Endometrial microvascular endothelial cells (primary cell): ENCODE measurements around the gene ZNF546. TPM values are rescaled to one million over a fixed set of nuclear protein-coding genes. Genes with fewer than 3 reads are reported as not detected.
"Not testable (repeated sequence)": the region's sequence is repeated elsewhere in the genome, so short reads cannot be mapped to it uniquely, and the experiment has no call there.

Experiments
- in situ Hi-C: cut with HindIII; loops from 2 replicates; pipeline ENCODE4 v1.10.0; 2017; ENCODE audit warnings: low sequenced_read_pairs, low pct_unique_long_range_greater_than_20kb; ENCODE audit errors: inconsistent ontology term
- total RNA-seq: library from RNA; depleted of rRNA; stranded (reverse); fragments of >200 nt; gene quantifications from one replicate; pipeline ENCODE4 v1.2.3, GENCODE V29; 2015; ENCODE audit errors: inconsistent ontology term

ZNF546 gene
- 1.4 TPM for total RNA-seq

DNA sequence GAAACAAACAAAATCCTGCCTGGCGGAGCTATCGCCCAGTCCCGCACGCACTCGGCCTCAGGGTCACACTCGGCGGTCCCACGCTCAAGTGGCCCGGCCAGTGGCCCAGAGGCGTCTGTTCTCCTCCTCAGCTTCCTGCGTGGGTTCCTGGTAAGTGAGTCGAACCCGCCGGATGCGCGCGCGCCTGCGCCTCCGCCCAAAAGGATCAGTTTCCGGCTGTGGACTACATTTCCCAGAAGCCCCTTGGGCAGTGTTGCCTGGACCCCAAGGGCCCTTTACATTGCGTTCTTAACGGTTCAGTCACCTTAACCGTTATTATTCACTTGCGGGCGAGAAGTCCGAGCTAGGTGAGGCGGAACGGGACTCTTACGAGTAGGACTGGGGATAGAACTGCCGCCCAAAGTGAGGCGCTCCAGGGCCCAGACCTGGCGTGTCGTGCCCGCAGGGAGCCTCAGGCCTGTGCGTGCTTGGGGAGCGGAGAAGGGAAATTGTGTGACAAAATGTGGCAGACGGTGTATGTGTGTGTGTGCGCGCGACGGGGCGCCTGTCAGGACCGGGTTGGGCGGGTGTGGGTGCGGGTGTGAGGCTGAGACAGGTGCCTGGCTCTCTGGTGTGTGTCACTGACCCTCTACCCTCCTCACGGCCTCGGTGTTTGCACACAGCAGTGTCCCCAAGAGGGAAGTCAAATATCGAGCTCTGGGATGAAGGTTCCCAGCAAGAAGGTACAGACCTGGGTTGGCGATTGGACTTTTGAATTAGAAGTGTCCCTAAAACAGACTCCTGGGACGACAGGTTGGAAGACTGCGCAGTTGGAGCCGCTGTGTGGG lies at the start of gene ZNF546:
Gene ZNF546 (plus strand): TSS at position 250 of the 827 bp plus-strand sequence. CDS start 1,267 bp downstream, outside the sequence.
- in situ Hi-C loops, result no loop called here

- in situ Hi-C loops, result no loop called here
These were observed 47.7 kb upstream of the ZNF546 start for GRCh38 chr19:39949026-39949747.

DNA sequence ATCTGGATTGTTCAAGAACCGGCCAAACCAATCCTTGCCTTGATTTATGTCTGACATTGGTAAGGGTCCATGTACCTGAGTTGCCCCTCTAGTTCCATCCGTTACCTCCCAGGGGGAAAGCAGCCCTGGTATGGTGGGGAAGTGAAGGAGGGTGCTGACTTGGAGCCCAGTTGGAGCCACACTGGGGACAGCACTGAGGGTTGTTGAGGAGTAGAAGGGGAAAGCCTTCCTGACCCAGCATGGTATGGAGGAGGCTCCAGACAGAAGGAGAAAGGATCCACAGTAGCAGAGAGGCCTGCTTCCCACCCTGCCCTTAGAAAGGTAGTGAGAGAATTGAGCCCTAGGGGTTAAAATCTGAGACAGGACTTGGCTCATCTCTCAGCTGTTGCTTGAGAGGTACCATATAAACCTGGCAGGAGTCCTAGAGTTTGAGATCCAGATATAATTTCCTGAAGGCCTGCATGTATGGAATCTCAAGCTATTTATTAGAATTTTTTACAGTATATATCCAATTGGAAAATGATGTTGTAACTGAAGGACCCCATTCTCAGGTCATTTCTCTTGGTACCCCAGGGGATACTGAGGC lies 45.7 kb upstream of the ZNF546 start:
- in situ Hi-C loops, result no loop called here

DNA sequence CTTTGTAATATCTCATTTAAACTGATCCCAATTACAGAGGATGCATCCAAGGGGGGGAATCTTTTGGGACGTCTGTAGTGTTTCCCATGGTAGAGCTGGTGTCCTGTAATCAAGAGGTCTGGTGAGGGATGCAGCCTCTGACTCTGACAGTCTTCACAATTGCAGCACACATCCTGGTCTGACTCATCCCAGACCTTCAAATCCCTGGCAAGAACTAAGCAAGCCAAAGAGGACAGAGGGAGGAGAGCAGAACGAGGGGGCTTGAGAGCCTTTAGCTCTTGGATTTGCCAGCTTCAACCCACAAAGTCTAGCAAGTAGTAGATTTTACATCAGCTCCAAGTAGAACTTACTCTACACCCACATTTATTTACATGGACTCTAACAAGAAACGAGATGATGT lies 45.2 kb upstream of the ZNF546 start:
- in situ Hi-C loops, result no loop called here

DNA sequence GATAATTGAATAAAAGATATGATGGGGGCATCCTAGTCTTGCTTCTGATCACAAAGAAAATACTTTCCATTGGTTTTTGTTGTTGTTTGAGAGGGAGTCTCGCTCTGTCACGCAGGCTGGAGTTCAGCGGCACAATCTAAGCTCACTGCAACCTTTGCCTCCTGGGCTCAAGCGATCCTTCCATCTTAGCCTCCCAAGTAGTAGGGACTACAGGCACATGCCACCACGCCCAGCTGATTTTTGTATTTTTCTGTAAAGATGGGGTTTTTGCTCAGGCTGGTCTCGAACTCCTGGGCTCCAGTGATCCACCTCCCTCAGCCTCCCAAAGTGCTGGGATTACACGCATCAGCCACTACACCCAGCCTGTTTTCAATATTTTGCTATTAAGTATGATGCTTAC lies 42.9 kb upstream of the ZNF546 start:
- in situ Hi-C loops, result no loop called here

DNA sequence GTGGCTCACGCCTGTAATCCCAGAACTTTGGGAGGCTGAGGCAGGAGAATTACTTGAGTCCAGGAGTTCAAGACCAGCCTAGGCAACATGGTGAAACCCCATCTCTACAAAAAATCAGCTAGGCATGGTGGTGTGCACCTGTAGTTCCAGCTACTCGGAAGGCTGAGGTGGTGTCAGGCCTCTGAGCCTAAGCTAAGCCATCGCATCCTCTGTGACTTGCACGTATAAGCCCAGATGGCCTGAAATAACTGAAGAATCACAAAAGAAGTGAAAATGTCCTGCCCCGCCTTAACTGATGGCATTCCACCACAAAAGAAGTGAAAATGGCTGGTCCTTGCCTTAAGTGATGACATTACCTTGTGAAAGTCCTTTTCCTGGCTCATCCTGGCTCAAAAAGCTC lies 39.0 kb upstream of the ZNF546 start:
- in situ Hi-C loops, result not testable (repeated sequence)

DNA sequence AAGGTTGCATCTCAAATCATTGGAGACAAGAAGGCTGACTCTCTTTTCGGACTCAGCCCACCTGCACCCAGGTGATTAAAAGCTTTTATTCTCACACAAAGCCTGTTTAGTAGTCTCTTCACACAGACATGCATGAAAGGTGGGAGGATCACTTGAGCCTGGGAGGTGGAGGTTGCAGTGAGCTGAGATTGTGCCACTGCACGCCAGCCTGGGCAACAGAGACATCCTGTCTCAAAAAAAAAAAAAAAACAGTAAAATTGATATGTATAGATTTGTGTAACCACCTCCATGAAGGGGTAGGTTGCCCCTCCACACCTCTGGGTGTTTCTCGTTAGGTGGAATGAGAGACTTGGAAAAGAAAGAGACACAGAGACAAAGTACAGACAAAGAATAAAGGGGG lies 37.9 kb upstream of the ZNF546 start:
- in situ Hi-C loops, result not testable (repeated sequence)

- in situ Hi-C loops, result not testable (repeated sequence)
These were observed 37.5 kb upstream of the ZNF546 start for GRCh38 chr19:39959407-39959806.

GRCh38 chr19:39963898-39964297 lies 33.0 kb upstream of the ZNF546 start:
- in situ Hi-C loops, result no loop called here

GRCh38 chr19:39966617-39967016 lies 30.2 kb upstream of the ZNF546 start:
- in situ Hi-C loops, result no loop called here

DNA sequence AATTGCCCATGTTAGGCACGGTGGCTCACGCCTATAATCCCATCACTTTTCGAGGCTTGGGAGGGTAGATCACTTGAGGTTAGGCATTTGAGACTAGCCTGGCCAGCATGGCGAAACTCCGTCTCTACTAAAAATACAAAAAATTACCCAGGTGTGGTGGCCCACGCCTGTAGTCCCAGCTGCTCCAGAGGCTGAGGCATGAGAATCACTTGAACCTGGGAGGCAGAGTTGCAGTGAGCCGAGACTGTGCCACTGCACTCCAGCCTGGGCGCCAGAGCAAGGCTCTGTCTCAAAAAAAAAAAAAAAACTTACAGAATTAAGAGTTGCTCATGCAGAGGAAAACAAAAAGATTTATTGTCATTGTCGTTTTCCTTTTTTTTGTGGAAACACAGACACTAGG lies 29.3 kb upstream of the ZNF546 start:
- in situ Hi-C loops, result no loop called here

DNA sequence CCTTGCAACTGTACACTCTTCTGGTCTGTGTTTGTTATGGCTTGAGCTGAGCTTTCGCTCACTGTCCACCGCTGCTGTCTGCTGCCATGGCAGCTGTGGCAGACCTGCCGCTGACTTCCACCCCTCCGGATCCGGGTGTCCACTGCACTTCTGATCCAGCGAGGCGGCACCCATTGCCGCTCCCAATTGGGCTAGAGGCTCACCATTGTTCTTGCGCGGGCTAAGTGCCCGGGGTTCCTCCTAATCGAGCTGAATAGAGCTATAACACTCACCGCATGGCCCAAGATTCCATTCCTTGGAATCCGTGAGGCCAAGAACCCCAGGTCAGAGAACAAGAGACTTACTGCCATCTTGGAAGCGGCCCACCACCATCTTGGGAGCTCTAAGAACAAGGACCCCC lies 28.1 kb upstream of the ZNF546 start:
- in situ Hi-C loops, result no loop called here

- in situ Hi-C loops, result no loop called here
These were observed 27.6 kb upstream of the ZNF546 start for GRCh38 chr19:39969266-39969665.

DNA sequence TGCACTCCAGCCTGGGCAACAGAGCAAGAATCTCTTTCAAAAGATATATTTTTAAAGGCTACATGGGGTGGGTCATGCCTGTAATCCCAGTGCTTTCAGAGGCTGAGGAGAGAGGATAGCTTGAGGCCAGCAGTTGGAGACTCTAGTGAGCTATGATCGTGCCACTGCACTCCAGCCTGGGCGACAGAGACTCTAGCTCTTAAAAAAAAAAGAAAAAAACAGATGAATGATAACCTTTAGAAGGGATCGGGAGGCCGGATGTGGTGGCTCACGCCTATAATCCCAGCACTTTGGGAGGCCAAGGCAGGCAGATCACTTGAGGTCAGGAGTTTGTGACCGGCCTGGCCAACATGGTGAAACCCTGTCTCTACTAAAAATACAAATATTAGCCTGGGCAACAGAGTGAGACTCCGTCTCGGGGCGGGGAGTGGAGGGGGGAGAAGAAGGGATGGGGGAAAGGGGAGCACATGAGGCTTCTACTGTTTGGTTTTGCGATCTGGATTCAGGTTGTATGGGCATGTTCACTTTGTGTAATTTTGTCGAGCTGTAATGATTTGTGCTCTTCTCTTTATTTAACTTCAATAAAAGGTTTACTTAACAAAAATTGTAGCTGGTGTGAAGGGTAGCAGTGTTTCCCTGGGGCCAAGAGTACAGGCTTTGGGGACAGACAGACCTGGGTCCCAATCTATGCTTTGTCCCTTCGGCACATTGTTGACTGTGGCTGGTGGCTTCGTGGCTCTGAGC lies 27.0 kb upstream of the ZNF546 start:
- in situ Hi-C loops, result no loop called here

DNA sequence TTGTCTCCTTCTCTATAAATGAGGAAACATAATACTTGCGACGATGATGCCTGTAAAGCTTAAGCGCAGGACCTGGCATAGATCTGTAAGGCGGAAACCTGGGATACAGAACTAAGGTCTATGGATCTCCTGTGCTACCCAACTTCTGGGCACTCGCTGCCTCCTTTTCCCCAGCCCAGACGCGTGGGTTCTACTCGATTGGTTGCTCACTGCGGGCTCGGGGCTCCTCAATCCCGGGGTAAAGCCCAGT lies 26.5 kb upstream of the ZNF546 start:
- in situ Hi-C loops, result no loop called here

DNA sequence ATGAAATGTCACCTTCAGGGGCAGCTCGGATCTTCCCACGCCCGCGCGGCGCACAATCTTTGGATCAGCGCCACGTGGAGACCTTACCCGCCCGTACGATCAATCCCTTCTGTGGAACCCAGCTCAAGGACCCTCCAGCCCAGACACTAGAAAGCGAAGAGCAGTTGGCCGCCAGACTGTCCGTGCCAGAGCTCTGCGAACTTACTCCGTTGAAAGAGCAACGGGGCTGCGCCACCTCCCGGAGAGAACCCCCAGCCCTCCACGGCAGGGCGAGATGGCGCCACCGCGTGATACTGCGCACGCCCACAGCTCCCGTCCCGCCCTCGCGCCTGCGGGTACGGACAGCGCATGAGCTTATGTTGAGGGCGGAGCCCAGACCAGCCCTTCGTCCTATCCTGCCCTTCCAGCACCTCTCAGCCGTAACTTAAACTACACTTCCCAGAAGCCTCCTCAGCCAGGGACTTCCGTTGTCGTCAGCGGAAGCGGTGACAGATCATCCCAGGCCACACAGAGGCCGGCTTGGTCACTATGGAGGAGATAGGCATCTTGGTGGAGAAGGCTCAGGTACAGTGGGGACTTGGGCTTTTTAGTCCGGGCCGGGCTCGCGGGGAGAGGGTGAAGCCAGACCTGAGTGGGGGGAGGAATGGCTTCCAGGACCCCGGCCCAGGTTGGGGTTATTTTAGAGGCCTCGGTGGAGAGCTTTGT lies 26.0 kb upstream of the ZNF546 start, which contains the start of gene PSMC4:
Gene PSMC4 (plus strand): TSS at position 491 of the 705 bp plus-strand sequence. CDS start 38 bp downstream, at position 529.
- in situ Hi-C loops, result no loop called here

GRCh38 chr19:39971380-39972035 lies 25.4 kb upstream of the ZNF546 start:
- in situ Hi-C loops, result no loop called here

DNA sequence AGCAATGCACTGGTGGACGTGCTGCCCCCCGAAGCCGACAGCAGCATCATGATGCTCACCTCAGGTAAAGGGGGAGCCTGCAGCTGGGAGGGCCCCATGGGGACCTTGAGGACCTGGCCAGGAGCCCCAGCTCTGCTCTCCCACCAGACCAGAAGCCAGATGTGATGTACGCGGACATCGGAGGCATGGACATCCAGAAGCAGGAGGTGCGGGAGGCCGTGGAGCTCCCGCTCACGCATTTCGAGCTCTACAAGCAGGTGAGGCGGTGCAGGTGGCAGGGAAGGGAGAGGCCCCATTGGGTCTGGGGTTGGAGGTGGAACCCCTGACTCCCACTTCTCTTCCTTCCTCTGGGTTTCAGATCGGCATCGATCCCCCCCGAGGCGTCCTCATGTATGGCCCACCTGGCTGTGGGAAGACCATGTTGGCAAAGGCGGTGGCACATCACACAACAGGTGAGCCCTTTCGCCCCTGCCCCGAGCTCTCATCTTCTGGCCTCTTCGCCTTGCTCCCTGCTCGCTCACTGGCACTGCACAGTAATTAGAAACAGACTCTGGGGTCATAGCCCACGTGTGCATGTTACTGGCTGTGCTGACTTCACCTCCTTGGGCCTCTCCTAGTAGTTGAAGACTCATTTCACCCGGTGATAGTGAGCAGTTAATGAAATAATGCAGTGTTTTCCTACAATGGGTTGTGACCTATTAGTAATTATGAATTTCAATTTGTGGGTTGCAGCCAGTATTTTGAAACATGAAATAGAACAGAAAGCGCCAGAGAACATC lies 22.3 kb upstream of the ZNF546 start:
- in situ Hi-C loops, result no loop called here
